ENCODE measurements around the gene DDR1.
"Not testable (repeated sequence)": the region's sequence is repeated elsewhere in the genome, so short reads cannot be mapped to it uniquely, and the experiment has no call there.

GRCh38 chr6:30910473-30910872, 26.2 kb downstream of the DDR1 start:
- TF ChIP-seq POLR2AphosphoS5 (IDR thresholded peaks at IDR 0.05; ENCODE audit: borderline replicate concordance, low read depth, low read length); FOXP2 (optimal IDR thresholded peaks at IDR 0.05; ENCODE audit: control extremely low read depth, extremely low read length, insufficient read depth): not testable (repeated sequence)
